ENCODE data around the gene ADGRF5. TPM values are rescaled to one million over a fixed set of nuclear protein-coding genes. Genes with fewer than 3 reads are reported as not detected.
A peak's percentile ranks its signal among the peaks of the same experiment; 100 is the strongest.
"Not testable (repeated sequence)": the region's sequence is repeated elsewhere in the genome, so short reads cannot be mapped to it uniquely, and the experiment has no call there.

Gene ADGRF5
- total RNA-seq, 1 donor from 2014 or later: not detected

DNA sequence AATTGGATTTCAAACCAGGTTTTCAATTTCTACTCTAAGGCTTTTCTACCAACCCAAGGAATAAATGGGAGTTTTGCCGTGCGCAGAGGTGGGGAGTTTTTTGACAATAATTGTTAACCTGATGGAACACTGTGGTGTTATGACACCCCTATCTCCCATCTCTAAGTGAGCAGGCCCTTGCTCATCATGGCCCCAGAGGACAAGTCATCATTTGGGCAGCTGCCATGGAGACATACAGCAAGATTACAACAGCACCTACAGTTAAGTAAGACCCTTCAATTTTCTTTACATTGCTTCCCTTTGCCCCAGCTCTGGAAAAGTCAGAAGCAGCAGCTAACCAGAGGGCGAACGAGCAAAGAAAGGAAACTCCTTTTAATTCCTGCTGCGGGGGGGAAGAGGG, 54.3 kb downstream of the ADGRF5 start:
- Mint-ChIP-seq H3K4me3 (ENCODE audit: unreplicated experiment) (no peak overlapping the region), H3K4me1 (ENCODE audit: unreplicated experiment) (no peaks in the 10 kb centered on the region), H3K9me3 (ENCODE audit: unreplicated experiment) (no peaks in the 10 kb centered on the region), H3K36me3 (ENCODE audit: unreplicated experiment) (no peaks in the 10 kb centered on the region), H3K27ac (ENCODE audit: unreplicated experiment) (no peak overlapping the region), H3K27me3 (ENCODE audit: unreplicated experiment) (peaks cover 8% of the 10 kb centered on the region)
- DNase-seq (ENCODE audit: extremely low spot score, unreplicated experiment): no peak
- TF ChIP-seq, protein P1, sequence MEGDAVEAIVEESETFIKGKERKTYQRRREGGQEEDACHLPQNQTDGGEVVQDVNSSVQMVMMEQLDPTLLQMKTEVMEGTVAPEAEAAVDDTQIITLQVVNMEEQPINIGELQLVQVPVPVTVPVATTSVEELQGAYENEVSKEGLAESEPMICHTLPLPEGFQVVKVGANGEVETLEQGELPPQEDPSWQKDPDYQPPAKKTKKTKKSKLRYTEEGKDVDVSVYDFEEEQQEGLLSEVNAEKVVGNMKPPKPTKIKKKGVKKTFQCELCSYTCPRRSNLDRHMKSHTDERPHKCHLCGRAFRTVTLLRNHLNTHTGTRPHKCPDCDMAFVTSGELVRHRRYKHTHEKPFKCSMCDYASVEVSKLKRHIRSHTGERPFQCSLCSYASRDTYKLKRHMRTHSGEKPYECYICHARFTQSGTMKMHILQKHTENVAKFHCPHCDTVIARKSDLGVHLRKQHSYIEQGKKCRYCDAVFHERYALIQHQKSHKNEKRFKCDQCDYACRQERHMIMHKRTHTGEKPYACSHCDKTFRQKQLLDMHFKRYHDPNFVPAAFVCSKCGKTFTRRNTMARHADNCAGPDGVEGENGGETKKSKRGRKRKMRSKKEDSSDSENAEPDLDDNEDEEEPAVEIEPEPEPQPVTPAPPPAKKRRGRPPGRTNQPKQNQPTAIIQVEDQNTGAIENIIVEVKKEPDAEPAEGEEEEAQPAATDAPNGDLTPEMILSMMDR (IDR thresholded peaks at IDR 0.05): no peak

DNA sequence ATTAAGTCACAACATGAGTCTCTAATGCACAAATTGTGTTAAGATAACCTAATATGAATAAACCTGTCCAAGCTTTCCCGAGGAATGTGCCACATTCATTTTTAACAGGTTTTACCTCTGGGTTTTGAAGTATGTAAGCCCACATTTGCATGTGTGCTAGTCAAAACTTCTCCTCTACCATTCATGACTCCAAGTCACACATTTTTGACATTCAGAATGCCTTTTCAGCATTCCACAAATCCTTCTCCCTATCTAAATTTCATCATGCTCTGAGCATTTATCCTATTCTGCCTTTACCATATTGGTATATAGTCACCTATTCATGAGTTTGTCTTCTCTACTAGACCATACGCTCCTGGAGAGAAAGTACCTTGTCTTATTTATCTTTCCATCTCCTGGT, 56.5 kb downstream of the ADGRF5 start:
- Mint-ChIP-seq H3K9me3 (ENCODE audit: unreplicated experiment) (no peaks in the 10 kb centered on the region), H3K4me1 (ENCODE audit: unreplicated experiment) (no peaks in the 10 kb centered on the region), H3K27ac (ENCODE audit: unreplicated experiment) (no peak overlapping the region), H3K36me3 (ENCODE audit: unreplicated experiment) (no peaks in the 10 kb centered on the region), H3K27me3 (ENCODE audit: unreplicated experiment) (peaks cover 14% of the 10 kb centered on the region), H3K4me3 (ENCODE audit: unreplicated experiment) (no peak overlapping the region)
- no peak for DNase-seq (ENCODE audit: extremely low spot score, unreplicated experiment)
- TF ChIP-seq, protein P1 (IDR thresholded peaks at IDR 0.05): no peak

DNA sequence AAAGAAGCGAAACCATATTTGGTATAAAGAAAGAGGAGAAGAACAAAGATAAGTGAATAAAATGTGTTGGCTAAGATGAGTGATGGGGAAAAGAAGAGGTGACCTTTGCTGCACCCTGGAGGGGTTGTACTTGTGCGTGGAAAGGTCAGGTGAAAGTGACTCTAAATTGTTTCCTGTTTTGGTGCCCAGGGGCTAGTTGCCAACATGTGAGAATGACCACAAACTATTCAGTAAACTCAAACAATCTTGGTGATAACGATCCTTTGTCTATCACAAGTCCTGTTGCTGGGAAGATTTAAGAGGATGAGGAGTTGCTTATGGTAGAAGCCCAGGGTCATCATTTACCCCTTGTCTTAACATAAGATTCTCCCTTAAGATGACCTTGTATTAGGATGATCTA, 57.9 kb downstream of the ADGRF5 start:
- H3K4me3 Mint-ChIP-seq (ENCODE audit: unreplicated experiment): no peak overlapping the region
- H3K9me3 Mint-ChIP-seq (ENCODE audit: unreplicated experiment): no peaks in the 10 kb centered on the region
- no peak for DNase-seq (ENCODE audit: extremely low spot score, unreplicated experiment)
- TF ChIP-seq, protein P1 (IDR thresholded peaks at IDR 0.05): no peak
- H3K27me3 Mint-ChIP-seq (ENCODE audit: unreplicated experiment): peaks cover 13% of the 10 kb centered on the region
- no peaks in the 10 kb centered on the region for H3K36me3 Mint-ChIP-seq (ENCODE audit: unreplicated experiment)
- no peaks in the 10 kb centered on the region for H3K4me1 Mint-ChIP-seq (ENCODE audit: unreplicated experiment)
- H3K27ac Mint-ChIP-seq (ENCODE audit: unreplicated experiment): no peak overlapping the region

DNA sequence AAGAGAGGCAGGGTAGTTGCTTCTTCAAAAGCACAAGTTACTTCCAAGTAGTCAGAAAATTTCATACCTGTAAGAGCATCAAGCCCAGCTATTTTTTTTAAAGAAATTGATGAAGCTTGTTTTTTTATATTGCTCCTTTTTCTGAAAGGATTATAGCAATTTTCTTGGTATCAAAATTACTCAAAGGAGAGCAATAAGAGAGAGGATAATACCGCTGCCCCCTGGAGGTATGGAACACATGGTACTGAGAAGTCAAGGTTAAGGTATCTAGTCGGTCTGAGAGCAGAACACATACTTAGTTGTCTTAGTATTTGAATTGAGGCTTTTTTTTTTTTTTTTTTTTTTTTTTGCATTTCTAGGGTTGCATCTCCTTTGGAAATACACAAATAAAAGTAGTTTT, 59.4 kb downstream of the ADGRF5 start:
- no peak overlapping the region for H3K27ac Mint-ChIP-seq (ENCODE audit: unreplicated experiment)
- no peak overlapping the region for H3K4me3 Mint-ChIP-seq (ENCODE audit: unreplicated experiment)
- H3K36me3 Mint-ChIP-seq (ENCODE audit: unreplicated experiment): no peaks in the 10 kb centered on the region
- TF ChIP-seq, protein P1 (IDR thresholded peaks at IDR 0.05): no peak
- H3K9me3 Mint-ChIP-seq (ENCODE audit: unreplicated experiment): no peaks in the 10 kb centered on the region
- no peaks in the 10 kb centered on the region for H3K4me1 Mint-ChIP-seq (ENCODE audit: unreplicated experiment)
- peaks cover 13% of the 10 kb centered on the region for H3K27me3 Mint-ChIP-seq (ENCODE audit: unreplicated experiment)
- no peak for DNase-seq (ENCODE audit: extremely low spot score, unreplicated experiment)

DNA sequence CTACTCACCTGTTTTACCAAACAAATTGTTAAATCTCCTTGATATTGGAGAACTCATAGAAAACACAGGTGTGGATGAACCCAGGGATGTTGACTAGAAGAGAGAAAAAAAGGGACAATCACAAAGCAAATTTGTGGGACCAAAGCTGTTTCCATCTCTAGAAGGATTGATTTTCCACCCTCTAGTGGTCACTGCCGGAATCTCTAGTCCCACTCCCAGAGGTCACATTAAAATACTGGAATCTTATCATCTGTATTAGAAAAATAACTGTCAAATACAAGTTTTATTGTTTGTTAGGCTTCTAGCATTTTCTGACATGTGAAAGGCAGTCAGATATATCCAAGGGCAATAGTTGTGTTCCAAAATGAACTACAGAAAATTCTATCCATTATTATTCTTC, 65.8 kb downstream of the ADGRF5 start:
- TF ChIP-seq, protein P1 (IDR thresholded peaks at IDR 0.05): peak; percentile 68
- not testable (repeated sequence) for H3K27ac Mint-ChIP-seq (ENCODE audit: unreplicated experiment); H3K9me3 Mint-ChIP-seq (ENCODE audit: unreplicated experiment); H3K4me1 Mint-ChIP-seq (ENCODE audit: unreplicated experiment); H3K36me3 Mint-ChIP-seq (ENCODE audit: unreplicated experiment); H3K4me3 Mint-ChIP-seq (ENCODE audit: unreplicated experiment); DNase-seq (ENCODE audit: extremely low spot score, unreplicated experiment)
- H3K27me3 Mint-ChIP-seq (ENCODE audit: unreplicated experiment): peaks cover 18% of the 10 kb centered on the region

DNA sequence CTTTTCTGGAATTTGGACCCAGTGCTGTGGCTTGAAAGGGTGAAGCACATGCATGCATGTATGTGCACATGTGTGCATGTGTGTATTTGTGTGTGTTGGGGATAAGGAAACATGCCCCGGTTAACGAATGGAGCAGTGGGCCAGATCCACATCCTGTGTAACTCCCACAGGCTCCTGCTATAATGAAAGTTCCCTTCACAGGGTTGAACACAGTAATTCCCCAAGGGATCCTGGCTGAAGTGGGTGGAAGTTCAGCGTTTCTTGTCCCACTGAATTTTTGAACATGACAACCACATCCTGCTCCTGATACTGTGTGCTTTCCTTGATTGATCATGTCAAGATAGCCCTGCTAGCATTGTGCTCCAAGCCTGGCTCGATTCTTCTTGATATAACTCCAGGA, 70.2 kb downstream of the ADGRF5 start:
- not testable (repeated sequence) for H3K4me3 Mint-ChIP-seq (ENCODE audit: unreplicated experiment)

More for the DNA sequence above, 70.2 kb downstream of the ADGRF5 start:
- H3K9me3 Mint-ChIP-seq (ENCODE audit: unreplicated experiment); H3K36me3 Mint-ChIP-seq (ENCODE audit: unreplicated experiment); H3K27ac Mint-ChIP-seq (ENCODE audit: unreplicated experiment); H3K4me1 Mint-ChIP-seq (ENCODE audit: unreplicated experiment); DNase-seq (ENCODE audit: extremely low spot score, unreplicated experiment): not testable (repeated sequence)
- peaks cover 40% of the 10 kb centered on the region for H3K27me3 Mint-ChIP-seq (ENCODE audit: unreplicated experiment)

Data from osteocyte (in vitro differentiated cells).